Measurements from ENCODE around the gene DHX15. TPM values are rescaled to one million over a fixed set of nuclear protein-coding genes. Genes with fewer than 3 reads are reported as not detected.

Gene DHX15
- total and polyA plus RNA-seq, 2 of the 13 experiments (the other 11 are each of a cell fraction or from before 2014, with no cell fraction given) = 92.9 to 165 TPM

DNA sequence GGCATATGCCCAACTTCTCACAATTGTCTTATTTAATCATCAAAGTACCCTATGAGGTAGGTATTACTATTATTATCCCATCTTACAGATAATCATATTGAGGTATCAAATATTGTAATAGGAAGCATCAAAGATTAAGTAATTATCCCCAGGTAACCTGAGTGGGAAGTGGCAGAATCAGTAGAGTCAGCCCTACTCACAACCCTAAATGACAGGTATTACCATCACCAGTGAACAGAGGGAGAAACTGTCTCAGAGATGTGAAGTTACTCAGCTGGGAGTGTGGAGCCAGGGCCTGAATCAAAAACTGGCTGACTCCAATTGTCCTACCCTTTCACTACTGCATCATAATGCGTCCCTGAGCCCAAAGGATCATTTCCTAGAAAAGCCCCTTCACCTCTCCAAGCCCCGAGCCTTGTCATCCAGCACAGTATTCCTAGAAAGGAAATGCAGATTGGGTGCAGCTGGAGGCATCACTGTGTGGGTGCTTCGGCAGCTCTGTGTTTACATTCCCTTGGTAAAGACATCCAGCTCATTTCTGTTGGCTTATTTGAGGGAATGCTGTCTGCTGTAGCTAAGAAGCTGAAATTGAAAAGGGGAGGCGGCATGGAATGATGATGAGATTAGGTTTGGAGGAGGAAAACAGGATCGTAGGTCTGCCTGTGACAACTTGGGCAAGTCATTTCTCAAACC is 72.8 kb downstream of the DHX15 start (continued):
- TF ChIP-seq REST (IDR thresholded peaks at IDR 0.05; ENCODE audit: borderline replicate concordance in 1 of 2, low read depth in 1 of 2, low read length in 2 of 2) (no peak), MAFK (conservative IDR thresholded peaks at IDR 0.05 in 1 of 2, IDR thresholded peaks at IDR 0.05 in 1 of 2; ENCODE audit: low read length in 2 of 2) (no peak), HNRNPL (IDR thresholded peaks at IDR 0.05; ENCODE audit: low read depth, low read length) (no peak), LCORL (IDR thresholded peaks at IDR 0.05) (no peak), LCORL (CRISPR knock-in tag; IDR thresholded peaks at IDR 0.05) (no peak), PAX8 (CRISPR knock-in tag; IDR thresholded peaks at IDR 0.05; ENCODE audit: borderline replicate concordance) (no peak), KLF11 (CRISPR knock-in tag; IDR thresholded peaks at IDR 0.05) (no peak), GPBP1L1 (CRISPR knock-in tag; IDR thresholded peaks at IDR 0.05) (no peak), ETS1 (CRISPR knock-in tag; IDR thresholded peaks at IDR 0.05) (no peak), DPF2 (CRISPR knock-in tag; IDR thresholded peaks at IDR 0.05; ENCODE audit: borderline replicate concordance, low read depth) (no peak)

Data from HepG2 (cell line).